IPS-18c (cell line): ENCODE measurements around the gene IPO11.

Experiments used
- H3K4me3 ChIP-seq: 2 replicates; pipeline ENCODE4 v1.7.0; 2013; ENCODE audit warnings: low read depth, mild to moderate bottlenecking, low read length, moderate library complexity; ENCODE audit not compliant: insufficient read depth
- H3K9me3 ChIP-seq: one replicate; pipeline ENCODE4 v1.6.1; 2013; ENCODE audit warnings: mild to moderate bottlenecking, low read length, moderate library complexity; ENCODE audit not compliant: control insufficient read depth, insufficient read depth

The IPO11 gene

DNA sequence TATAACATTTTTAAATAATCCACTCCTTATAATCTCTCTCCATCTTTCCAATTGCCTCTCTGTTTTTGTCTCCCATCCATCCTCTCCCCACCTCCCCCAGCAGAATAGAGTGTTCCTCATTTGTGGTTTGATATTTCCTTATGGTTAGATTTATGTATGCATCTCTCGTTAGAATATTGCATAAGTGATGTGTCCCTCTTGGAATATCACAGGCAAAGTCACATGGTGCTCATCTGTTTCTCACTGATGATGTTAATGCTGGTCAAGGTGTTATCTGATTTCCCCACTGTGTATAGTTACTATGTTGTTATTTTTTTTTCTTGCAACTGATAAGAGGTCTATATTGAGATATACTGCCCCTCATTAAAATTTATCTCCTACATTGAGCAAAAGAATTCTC lies 162.9 kb downstream of the IPO11 start:
- no peaks in the 10 kb centered on the region for H3K9me3 ChIP-seq
- no peak overlapping the region for H3K4me3 ChIP-seq

DNA sequence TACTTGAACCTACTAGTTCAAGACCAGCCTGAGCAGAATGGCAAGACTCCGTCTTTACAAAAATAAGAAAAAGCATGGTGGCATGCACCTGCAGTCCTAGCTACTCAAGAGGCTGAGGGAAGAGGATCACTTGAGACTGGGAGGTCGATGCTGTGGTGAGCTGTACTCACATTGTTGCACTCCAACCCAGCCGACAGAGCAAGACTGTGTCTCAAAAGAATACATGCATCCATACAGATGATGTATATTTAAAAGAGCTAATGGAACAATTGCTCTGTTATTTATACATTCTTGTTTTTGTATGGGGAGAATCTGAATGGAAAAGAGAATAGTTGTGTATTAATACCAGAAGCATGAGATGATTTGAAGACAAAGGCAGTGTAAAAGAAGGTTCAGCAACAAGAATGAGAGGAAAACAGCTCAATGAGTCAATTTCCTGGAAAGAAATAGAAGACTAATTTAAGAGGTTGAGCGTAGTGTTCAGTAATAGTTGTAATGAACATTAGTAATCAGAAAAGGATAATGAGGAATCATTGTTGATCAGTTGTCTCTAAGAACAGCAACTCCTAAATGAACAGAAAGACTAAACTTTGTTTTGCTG lies 164.1 kb downstream of the IPO11 start:
- H3K9me3 ChIP-seq, result no peaks in the 10 kb centered on the region
- no peak overlapping the region for H3K4me3 ChIP-seq

DNA sequence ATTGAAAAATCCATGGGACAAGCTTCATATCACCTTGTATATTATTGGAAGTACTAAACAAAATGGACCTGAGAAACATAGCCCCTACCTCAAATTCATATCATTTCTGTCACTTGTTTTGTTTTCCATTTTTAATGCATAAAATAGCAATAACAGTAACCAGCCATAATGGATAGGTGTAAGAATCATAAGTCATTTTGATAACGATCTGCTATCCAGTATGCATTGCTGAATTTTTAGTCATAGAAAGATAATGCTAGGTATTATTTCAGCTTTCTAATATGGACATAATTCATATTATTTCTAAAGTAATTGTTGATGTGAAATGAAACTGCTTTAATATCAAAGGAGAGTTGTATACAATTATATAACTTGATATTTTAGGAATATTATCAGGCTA lies 164.9 kb downstream of the IPO11 start:
- no peaks in the 10 kb centered on the region for H3K9me3 ChIP-seq
- H3K4me3 ChIP-seq, result no peak overlapping the region

- no peaks in the 10 kb centered on the region for H3K9me3 ChIP-seq
- no peak within 1 kb of the TSS for H3K4me3 ChIP-seq
These were observed 166.0 kb downstream of the IPO11 start, which contains the start of gene LRRC70 for GRCh38 chr5:62578540-62578939. Gene LRRC70, plus strand, starts transcription at chr5:62578819. Its CDS starts 620 bp downstream, at chr5:62579439.

DNA sequence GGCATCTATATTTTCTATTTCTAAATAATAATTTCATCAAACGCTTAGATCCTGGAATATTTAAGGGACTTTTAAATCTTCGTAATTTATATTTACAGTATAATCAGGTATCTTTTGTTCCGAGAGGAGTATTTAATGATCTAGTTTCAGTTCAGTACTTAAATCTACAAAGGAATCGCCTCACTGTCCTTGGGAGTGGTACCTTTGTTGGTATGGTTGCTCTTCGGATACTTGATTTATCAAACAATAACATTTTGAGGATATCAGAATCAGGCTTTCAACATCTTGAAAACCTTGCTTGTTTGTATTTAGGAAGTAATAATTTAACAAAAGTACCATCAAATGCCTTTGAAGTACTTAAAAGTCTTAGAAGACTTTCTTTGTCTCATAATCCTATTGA lies 167.2 kb downstream of the IPO11 start:
- Histone ChIP-seq H3K4me3 (no peak overlapping the region), H3K9me3 (no peaks in the 10 kb centered on the region)

GRCh38 chr5:62581836-62582597 lies 169.5 kb downstream of the IPO11 start:
- Histone ChIP-seq H3K4me3 (no peak overlapping the region), H3K9me3 (no peaks in the 10 kb centered on the region)

GRCh38 chr5:62584391-62584790 lies 171.8 kb downstream of the IPO11 start:
- Histone ChIP-seq H3K4me3 (no peak overlapping the region), H3K9me3 (no peaks in the 10 kb centered on the region)

GRCh38 chr5:62585306-62585705 lies 172.7 kb downstream of the IPO11 start:
- H3K4me3 ChIP-seq, result no peak overlapping the region
- H3K9me3 ChIP-seq, result no peaks in the 10 kb centered on the region

DNA sequence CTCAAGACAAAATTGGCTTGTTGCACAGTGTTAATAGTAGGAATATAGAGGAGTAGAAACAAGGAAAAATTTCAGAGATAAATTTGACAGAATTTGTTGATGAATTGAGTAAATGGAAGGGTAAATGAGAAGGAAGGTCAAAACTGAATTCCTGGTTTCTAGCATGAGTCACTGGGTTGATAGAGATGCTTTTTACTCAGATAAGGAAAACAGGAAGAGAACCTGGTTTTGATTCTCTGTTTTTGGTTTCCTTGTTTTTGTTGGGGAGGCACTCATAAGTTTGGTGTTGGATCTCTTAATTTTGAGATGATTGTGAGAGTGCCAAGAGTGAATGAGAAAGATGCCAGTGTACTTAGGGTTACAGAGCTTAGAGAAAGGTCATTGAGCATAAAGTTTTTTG lies 173.2 kb downstream of the IPO11 start:
- Histone ChIP-seq H3K9me3 (no peaks in the 10 kb centered on the region), H3K4me3 (no peak overlapping the region)

GRCh38 chr5:62587737-62588136 lies 175.2 kb downstream of the IPO11 start:
- Histone ChIP-seq H3K9me3 (no peaks in the 10 kb centered on the region), H3K4me3 (no peak overlapping the region)

GRCh38 chr5:62588668-62589067 lies 176.1 kb downstream of the IPO11 start:
- Histone ChIP-seq H3K9me3 (no peaks in the 10 kb centered on the region), H3K4me3 (no peak overlapping the region)

GRCh38 chr5:62589504-62589903 lies 176.9 kb downstream of the IPO11 start:
- H3K4me3 ChIP-seq, result no peak overlapping the region
- H3K9me3 ChIP-seq, result no peaks in the 10 kb centered on the region

DNA sequence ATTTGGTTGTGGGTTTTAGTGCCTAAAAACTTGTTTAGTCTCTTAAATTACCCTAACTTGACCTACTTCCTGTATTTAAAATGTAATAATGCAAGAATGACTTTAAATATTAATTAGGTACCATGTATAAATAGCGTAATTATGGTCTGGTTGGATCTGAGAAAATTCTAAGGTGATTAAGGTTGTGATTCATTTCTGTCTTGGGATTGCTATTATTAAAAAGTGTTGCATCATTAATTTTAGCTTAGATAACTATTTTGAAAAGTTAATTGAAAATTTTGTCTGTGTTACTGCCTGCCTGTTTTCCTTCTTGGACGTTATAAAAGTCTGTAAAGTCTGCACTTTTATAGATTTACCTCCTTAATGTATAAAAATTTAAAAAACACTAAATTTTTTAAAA lies 177.8 kb downstream of the IPO11 start:
- Histone ChIP-seq H3K4me3 (no peak overlapping the region), H3K9me3 (no peaks in the 10 kb centered on the region)

DNA sequence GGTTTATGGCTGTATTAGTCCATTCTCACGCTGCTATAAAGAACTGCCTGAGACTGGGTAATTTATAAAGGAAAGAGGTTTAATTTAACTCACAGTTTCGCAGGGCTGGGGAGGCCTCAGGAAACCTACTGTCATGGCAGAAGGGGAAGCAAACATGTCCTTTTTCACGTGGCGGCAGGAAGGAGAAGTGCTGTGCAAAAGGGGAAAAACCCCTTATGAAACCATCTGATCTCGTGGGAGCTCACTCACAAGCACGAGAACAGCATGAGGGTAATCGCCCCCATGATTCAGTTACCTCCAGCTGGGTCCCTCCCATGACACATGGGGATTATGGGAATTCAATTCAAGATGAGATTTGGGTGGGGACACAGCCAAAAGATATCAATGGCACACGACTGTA lies 180.0 kb downstream of the IPO11 start:
- Histone ChIP-seq H3K9me3 (no peaks in the 10 kb centered on the region), H3K4me3 (no peak overlapping the region)

DNA sequence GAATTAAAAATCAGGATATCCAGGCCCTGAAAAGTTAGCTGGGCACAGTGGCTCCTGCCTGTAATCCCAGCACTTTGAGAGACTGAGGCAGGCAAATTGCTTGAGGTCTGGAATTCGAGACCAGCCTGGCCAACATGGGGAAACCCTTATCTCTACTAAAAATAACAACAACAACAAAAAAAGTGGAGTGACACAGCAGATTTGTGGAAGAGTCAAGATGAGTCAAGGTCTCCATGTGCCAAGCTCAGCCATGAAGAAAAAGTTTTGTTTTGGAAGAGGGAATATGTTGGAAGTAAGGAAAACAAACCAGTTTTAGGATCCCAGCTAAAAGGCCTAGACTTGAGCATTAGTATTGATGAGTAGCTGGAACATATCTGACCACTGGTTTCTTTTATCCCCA lies 180.8 kb downstream of the IPO11 start:
- no peaks in the 10 kb centered on the region for H3K9me3 ChIP-seq
- H3K4me3 ChIP-seq, result no peak overlapping the region

DNA sequence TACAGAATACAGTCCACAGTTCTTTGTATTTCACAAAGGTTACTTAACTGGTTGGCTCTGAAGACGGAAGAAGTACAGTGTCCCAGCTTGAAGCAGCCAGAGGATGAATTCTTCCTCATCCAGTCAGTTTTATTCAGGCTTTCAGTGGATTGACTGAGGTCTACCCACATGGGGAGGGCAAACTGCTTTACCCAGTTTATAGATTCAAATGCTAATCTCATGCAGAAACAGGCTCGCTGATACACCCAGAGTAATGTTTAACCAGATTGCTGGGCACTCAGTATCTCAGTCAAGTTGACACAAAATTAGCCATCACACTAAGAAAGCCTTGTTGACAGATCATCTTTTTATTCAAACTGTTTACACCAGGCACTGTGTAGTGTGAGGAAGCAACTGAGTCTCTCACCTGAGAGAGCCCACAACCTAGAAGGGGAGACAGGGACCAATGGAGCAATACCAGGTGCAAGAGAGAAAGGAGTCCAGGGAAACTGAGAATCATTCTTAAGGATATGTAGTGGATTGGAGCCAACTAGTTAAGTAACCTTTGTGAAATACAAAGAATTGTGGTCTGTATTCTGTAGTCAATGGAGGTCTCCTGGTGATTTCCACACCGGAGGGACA lies 181.9 kb downstream of the IPO11 start:
- H3K9me3 ChIP-seq, result no peaks in the 10 kb centered on the region
- H3K4me3 ChIP-seq, result no peak overlapping the region

- H3K4me3 ChIP-seq, result no peak overlapping the region
- no peaks in the 10 kb centered on the region for H3K9me3 ChIP-seq
These were observed 183.5 kb downstream of the IPO11 start for GRCh38 chr5:62596096-62596495.

- H3K4me3 ChIP-seq, result no peak overlapping the region
- no peaks in the 10 kb centered on the region for H3K9me3 ChIP-seq
These were observed 184.1 kb downstream of the IPO11 start for GRCh38 chr5:62596691-62597090.
